GM21619 (cell line): ENCODE results near the gene ADGRB2.

Experiments
- ATAC-seq: cut with Tn5 transposase; IDR thresholded peaks from one replicate; pipeline ENCODE4 v1.9.1; 2021; ENCODE audit not compliant: unreplicated experiment

The ADGRB2 gene

DNA sequence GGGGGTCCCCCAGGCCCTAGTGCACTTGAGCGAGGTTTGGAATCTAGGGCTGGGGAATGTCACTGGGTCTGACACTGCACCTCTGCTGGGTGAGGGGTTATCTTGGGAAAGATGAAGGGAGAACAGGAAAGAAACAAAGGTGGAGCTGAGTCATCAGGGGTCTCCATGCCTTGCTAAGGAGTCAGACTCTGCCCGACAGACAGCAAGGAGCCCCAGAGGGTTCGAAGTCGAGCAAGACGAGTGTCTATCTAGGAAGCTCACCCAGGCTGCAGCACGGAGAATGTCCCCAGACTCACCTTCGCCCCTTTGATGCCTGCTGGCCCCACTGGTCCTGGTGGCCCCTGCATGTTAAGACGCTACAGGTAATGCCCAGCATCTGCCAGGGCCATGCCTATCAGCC is 78.3 kb downstream of the ADGRB2 start:
- no peak for ATAC-seq

DNA sequence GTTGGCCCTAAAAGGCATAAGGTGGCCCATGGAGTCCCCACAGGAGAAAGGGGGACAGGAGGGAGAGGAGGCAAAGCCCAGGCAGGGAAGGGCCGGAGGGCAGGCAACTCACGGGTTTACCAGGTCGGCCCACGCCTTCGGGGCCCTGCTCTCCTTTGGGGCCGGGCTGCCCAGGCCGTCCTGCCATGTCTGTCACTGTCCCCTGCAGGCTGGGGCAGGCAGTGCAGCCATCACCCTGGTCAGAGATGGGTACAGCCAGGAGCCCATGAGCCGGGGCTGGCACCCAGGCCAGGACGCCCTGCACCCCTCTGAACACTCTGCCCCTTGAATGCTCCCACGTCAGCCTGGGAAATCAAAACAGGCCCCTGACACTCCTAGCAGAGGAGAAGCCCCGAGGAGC is 80.1 kb downstream of the ADGRB2 start:
- ATAC-seq, result no peak

DNA sequence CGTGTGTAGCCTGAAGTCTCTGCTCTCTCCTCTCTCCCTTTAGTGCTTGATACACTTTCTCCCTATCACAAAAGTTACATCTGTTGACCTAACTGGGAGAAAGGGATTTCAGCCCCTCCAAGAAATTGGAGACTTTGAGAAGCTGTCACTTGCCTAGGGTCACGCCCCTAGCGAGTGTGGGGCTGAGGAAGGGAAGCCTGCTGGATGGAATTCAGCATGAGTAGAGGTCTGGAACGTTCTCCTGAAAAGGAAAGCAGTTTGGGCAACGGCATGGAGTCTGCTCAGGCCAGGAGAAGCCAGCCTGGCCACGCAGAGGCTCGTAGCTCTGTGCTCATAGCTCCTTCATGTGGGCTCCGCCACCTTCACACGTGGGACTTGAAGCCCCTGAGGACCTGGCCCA is 82.7 kb downstream of the ADGRB2 start:
- ATAC-seq, result no peak

DNA sequence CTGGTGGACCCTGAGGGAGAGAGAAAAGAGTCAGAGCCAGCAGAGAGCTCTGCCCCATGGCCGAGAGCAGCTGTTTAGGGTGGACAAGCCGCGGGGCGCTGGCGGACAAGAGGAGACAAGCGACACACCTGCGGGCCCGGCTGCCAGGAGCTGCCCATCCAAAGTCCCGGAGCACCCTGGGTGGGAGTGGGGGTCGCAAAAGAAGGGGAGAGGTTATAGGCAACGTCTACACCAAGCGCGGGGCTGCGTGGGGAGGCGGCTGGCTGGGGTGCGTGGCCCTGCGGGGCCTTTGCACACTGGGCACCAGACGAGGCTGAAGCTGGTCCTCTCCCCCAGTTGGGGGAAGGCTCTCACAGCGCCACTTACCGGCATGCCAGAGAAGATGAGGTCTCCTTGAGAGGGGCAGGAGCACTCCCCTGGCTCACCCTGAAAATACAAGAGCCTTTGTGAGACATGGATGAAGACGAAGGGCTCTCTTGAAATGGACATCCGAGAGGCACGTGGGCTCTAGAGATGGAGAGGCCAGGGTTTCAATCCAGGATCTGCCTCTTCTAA is 84.4 kb downstream of the ADGRB2 start:
- no peak for ATAC-seq

DNA sequence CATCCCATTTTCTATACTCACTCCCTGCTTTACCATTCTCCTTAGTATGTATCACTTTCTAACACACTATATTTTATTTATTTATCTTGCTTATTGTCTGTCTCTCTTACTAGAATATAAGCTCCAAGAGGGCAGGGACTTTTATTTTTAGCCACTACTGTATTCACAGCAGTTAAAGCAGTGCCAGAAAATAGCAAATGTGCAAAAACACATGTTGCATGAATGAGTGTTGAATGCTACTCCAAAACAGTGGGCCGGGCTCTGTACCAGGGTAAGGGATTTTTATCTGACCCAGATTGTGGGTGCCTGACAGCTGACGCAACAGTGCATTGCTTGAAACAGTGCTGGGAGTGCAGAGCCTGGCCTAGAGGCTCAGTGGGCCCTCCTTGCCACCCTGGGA is 85.0 kb downstream of the ADGRB2 start:
- ATAC-seq, result no peak

DNA sequence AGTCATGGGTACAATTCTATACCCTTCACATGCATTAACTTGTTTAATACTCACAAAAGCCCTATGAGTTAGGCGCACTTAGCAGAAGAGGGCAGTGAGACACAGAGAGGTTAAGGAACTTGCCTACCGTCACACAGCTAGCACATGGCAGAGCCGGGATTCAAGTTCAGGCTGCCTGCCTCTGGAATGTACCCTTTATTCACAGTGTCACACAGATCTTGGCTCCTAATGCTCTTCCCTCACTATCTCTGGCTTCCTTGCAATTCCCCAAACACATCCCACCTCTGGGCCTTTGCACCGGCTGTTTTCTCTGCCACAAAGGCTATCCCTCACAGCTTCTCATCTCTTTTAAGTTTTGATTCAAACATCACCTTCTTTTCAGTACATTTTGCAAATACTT is 85.5 kb downstream of the ADGRB2 start:
- no peak for ATAC-seq

DNA sequence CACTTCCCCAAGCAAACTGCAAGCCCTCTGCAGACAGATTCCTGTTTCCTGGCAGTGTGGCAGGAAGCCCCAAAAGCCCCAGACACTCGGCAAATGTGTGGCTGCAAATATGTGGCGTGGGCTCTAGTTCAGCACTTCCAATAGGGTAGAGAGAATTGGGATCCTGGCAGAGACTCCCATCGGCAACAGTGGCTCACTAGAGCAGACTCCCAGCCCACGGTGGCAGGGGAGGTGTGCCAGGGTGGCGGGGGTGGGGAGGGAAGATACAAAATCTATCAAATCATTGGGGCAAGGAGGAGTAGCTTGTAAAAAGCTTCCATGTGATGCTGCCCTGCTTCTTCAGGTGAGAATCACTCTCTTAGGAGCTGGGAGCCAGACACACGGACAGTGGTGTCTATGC is 86.2 kb downstream of the ADGRB2 start:
- ATAC-seq, result no peak

DNA sequence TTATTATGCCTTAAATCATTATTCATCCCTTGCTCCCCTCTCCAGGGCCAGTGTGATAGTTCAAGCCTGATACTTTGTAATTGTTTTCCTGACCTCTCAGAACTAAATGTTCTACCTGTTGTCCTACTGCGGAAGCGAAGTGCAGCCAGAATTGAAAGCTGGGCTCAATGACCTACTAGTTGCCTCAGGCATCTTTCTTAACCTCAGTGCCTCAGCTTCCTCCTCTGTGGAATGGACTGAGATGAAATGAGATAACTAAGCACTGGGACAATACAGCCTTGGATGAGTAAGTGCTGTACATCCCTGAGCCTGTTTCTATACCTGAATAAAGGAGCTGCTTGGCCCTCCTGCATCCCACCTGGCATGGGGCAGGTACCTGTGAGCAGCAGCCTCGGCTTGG is 86.7 kb downstream of the ADGRB2 start:
- no peak for ATAC-seq
